GM19023 (cell line): ENCODE measurements around the gene LUZP2.

Source experiments
- ATAC-seq: cut with Tn5 transposase; IDR thresholded peaks from one replicate; pipeline ENCODE4 v1.9.1; 2021; ENCODE audit warnings: mild to moderate bottlenecking, moderate library complexity; ENCODE audit not compliant: unreplicated experiment

The LUZP2 gene

GRCh38 chr11:25065746-25066145 lies 568.9 kb downstream of the LUZP2 start:
- ATAC-seq = no peak

GRCh38 chr11:25066706-25067105 lies 569.9 kb downstream of the LUZP2 start:
- no peak for ATAC-seq

GRCh38 chr11:25068451-25068850 lies 571.6 kb downstream of the LUZP2 start:
- no peak for ATAC-seq

GRCh38 chr11:25094085-25094802 lies 597.4 kb downstream of the LUZP2 start:
- no peak for ATAC-seq

- no peak for ATAC-seq
Observed at GRCh38 chr11:25119416-25119815, 622.6 kb downstream of the LUZP2 start.
